GM23338 (cell line): ENCODE data around the gene HES4. TPM values are rescaled to one million over a fixed set of nuclear protein-coding genes. Genes with fewer than 3 reads are reported as not detected.

Experiments
- ATAC-seq: fragments of 200-7000 bp; cut with Tn5 transposase; 3 replicates; pipeline ENCODE4 v1.9.1; 2020
- DNase-seq: peaks from one replicate; pipeline ENCODE4 v3.0.0-alpha.2; 2015; ENCODE audit warnings: low spot score
- H2AFZ ChIP-seq: fragments of 200-600 bp; sonication (generic); 2 replicates; pipeline ENCODE4 v1.8.0; 2016; ENCODE audit warnings: antibody characterized with exemption, mild to moderate bottlenecking, moderate library complexity
- H3F3A ChIP-seq: fragments of 200-600 bp; sonication (generic); replicated peaks from 2 replicates; pipeline ENCODE4 v1.8.0; 2017; ENCODE audit warnings: antibody characterized with exemption, mixed run types, low read depth
- H3K27ac ChIP-seq: fragments of 200-600 bp; sonication (generic); 2 replicates; pipeline ENCODE4 v1.6.1; 2016; ENCODE audit warnings: low read depth
- H3K27me3 ChIP-seq: fragments of 200-600 bp; sonication (generic); 2 replicates; pipeline ENCODE4 v1.8.0; 2016; ENCODE audit warnings: mild to moderate bottlenecking, mixed run types, moderate library complexity; ENCODE audit not compliant: insufficient read depth
- H3K36me3 ChIP-seq: fragments of 200-600 bp; sonication (generic); 2 replicates; pipeline ENCODE4 v1.8.0; 2016; ENCODE audit warnings: mild to moderate bottlenecking; ENCODE audit not compliant: insufficient read depth
- H3K4me1 ChIP-seq: fragments of 200-600 bp; sonication (generic); 2 replicates; pipeline ENCODE4 v1.8.0; 2016; ENCODE audit warnings: mild to moderate bottlenecking, moderate library complexity; ENCODE audit not compliant: insufficient read depth
- H3K4me2 ChIP-seq: fragments of 200-600 bp; sonication (generic); 2 replicates; pipeline ENCODE4 v1.7.1; 2017; ENCODE audit warnings: mixed run types
- H3K4me3 ChIP-seq: fragments of 200-600 bp; sonication (generic); 2 replicates; pipeline ENCODE4 v1.6.1; 2016; ENCODE audit warnings: mixed run types
- H3K79me2 ChIP-seq: fragments of 200-600 bp; sonication (generic); replicated peaks from 2 replicates; pipeline ENCODE4 v1.8.0; 2017; ENCODE audit warnings: mild to moderate bottlenecking; ENCODE audit not compliant: insufficient read depth
- H3K9me2 ChIP-seq: fragments of 200-600 bp; sonication (generic); 2 replicates; pipeline ENCODE4 v1.8.0; 2017; ENCODE audit not compliant: insufficient read depth
- H4K20me1 ChIP-seq: fragments of 200-600 bp; sonication (generic); replicated peaks from 2 replicates; pipeline ENCODE4 v1.8.0; 2017; ENCODE audit warnings: mild to moderate bottlenecking; ENCODE audit not compliant: insufficient read depth
- H3K27ac Mint-ChIP-seq: 2 replicates; pipeline ENCODE4 v1.8.0; 2020; ENCODE audit warnings: inconsistent platforms, mild to moderate bottlenecking, moderate library complexity, mixed read lengths
- H3K27me3 Mint-ChIP-seq: 3 replicates; pipeline ENCODE4 v1.8.0; 2022; ENCODE audit warnings: low read depth, mild to moderate bottlenecking, moderate library complexity, mixed read lengths, inconsistent platforms; ENCODE audit not compliant: insufficient read depth, poor library complexity
- H3K36me3 Mint-ChIP-seq: 3 replicates; pipeline ENCODE4 v1.8.0; 2021; ENCODE audit warnings: low read depth, mild to moderate bottlenecking, inconsistent platforms, moderate library complexity, mixed read lengths
- H3K4me1 Mint-ChIP-seq: 3 replicates; pipeline ENCODE4 v1.8.0; 2020; ENCODE audit warnings: mild to moderate bottlenecking, inconsistent platforms, mixed read lengths
- H3K4me3 Mint-ChIP-seq: 3 replicates; pipeline ENCODE4 v1.8.0; 2021; ENCODE audit warnings: moderate library complexity, mild to moderate bottlenecking, inconsistent platforms, mixed read lengths
- H3K9me3 Mint-ChIP-seq: 3 replicates; pipeline ENCODE4 v1.8.0; 2020; ENCODE audit warnings: moderate library complexity, mild to moderate bottlenecking, inconsistent platforms, mixed read lengths
- CTCF ChIP-seq, 2 experiments: fragments of 200-600 bp in 1 of 2; sonication (generic) in 1 of 2; conservative IDR thresholded peaks; 2 replicates each; pipeline versions ENCODE4 v1.5.1 to v1.6.1; 2016 to 2017; ENCODE audit warnings: antibody characterized with exemption in 2 of 2, low read depth in 2 of 2, mild to moderate bottlenecking in 2 of 2, moderate library complexity in 1 of 2
- EZH2 ChIP-seq: fragments of 200-600 bp; sonication (generic); IDR thresholded peaks from one replicate; pipeline ENCODE4 v1.8.0; 2017; ENCODE audit warnings: antibody characterized with exemption, mild to moderate bottlenecking, low read depth; ENCODE audit not compliant: unreplicated experiment
- NANOG ChIP-seq: IDR thresholded peaks from 2 replicates; pipeline ENCODE4 v1.6.1; 2016; ENCODE audit warnings: antibody characterized with exemption, borderline replicate concordance
- POLR2AphosphoS5 ChIP-seq: IDR thresholded peaks from 2 replicates; pipeline ENCODE4 v1.6.1; 2016; ENCODE audit warnings: antibody characterized with exemption, low read depth
- REST ChIP-seq: IDR thresholded peaks from one replicate; pipeline ENCODE4 v1.6.1; 2018; ENCODE audit warnings: antibody characterized with exemption; ENCODE audit not compliant: unreplicated experiment
- ZNF331 ChIP-seq: fragments of 250-450 bp; sonication (Bioruptor Pico); IDR thresholded peaks from 2 replicates; pipeline ENCODE4 v1.5.0; 2020; ENCODE audit warnings: low read depth, mild to moderate bottlenecking, moderate library complexity
- polyA plus RNA-seq: library from polyadenylated mRNA; unstranded; fragments of >200 nt; fragmentation: Nextera tagmentation; extraction: Ambion mirVana; gene quantifications from 2 replicates; pipeline ENCODE4 v1.2.1, GENCODE V29; 2016
- total RNA-seq: library from RNA; depleted of rRNA; stranded (reverse); fragments of >200 nt; shearing (Covaris generic); gene quantifications from 2 replicates; pipeline ENCODE4 v1.2.3, GENCODE V29; 2014

Gene HES4
- total and polyA plus RNA-seq, 2 experiments from 2014 or later, result 2.3 to 6.7 TPM

GRCh38 chr1:960363-961131 is 39.4 kb downstream of the HES4 start, which contains the start of gene KLHL17:
KLHL17 (plus strand) TSS chr1:960584; CDS start chr1:960694, 110 bp downstream.
- Histone ChIP-seq H3K79me2 (peaks cover 18% of the 10 kb centered on the region), H3K4me3 (peak within 1 kb of the TSS; percentile 97), H3K9me2 (no peaks in the 10 kb centered on the region), H3K4me2 (peak within 1 kb of the TSS; percentile 75), H4K20me1 (peaks cover 4% of the 10 kb centered on the region; the same call in 1 of the 2 replicates), H3F3A (no peaks in the 10 kb centered on the region), H3K36me3 (no peaks in the 10 kb centered on the region; the same call in 1 of the 2 replicates), H3K27me3 (peaks cover 11% of the 10 kb centered on the region), H3K27ac (no peak within 1 kb of the TSS), H3K4me1 (no peaks in the 10 kb centered on the region; the same call in 1 of the 2 replicates), H2AFZ (no peak within 1 kb of the TSS; the same call in 1 of the 2 replicates)
- Mint-ChIP-seq H3K27ac (no peak within 1 kb of the TSS), H3K4me1 (peaks cover 8% of the 10 kb centered on the region), H3K4me3 (peak within 1 kb of the TSS; percentile 93), H3K36me3 (peaks cover 22% of the 10 kb centered on the region), H3K9me3 (no peaks in the 10 kb centered on the region), H3K27me3 (peaks cover 30% of the 10 kb centered on the region)
- DNase-seq (peak; percentile 89), ATAC-seq (peak; percentile 73)
- TF ChIP-seq NANOG (no peak), POLR2AphosphoS5 (peak; percentile 38; the same call in 1 of the 2 replicates), ZNF331 (CRISPR knock-in tag) (no peak)

GRCh38 chr1:959731-960362 is 40.0 kb downstream of the HES4 start:
- no peak overlapping the region for H3K27ac ChIP-seq
- peak overlapping the region; percentile 75 for H3K4me2 ChIP-seq
- H3K4me1 ChIP-seq, result no peaks in the 10 kb centered on the region; the same call in 1 of the 2 replicates
- no peaks in the 10 kb centered on the region; the same call in 2 of the 3 replicates for H3K9me3 Mint-ChIP-seq
- H3K4me3 Mint-ChIP-seq, result peak overlapping the region; percentile 93
- peaks cover 11% of the 10 kb centered on the region for H3K27me3 ChIP-seq
- H3K9me2 ChIP-seq, result no peaks in the 10 kb centered on the region
- peak overlapping the region; percentile 97 for H3K4me3 ChIP-seq
- peaks cover 4% of the 10 kb centered on the region; the same call in 1 of the 2 replicates for H4K20me1 ChIP-seq
- no peak overlapping the region for H3K27ac Mint-ChIP-seq
- DNase-seq, result no peak
- peaks cover 18% of the 10 kb centered on the region for H3K79me2 ChIP-seq
- H3F3A ChIP-seq, result no peaks in the 10 kb centered on the region
- H3K27me3 Mint-ChIP-seq, result peaks cover 28% of the 10 kb centered on the region
- H3K36me3 Mint-ChIP-seq, result peaks cover 27% of the 10 kb centered on the region
- peaks cover 8% of the 10 kb centered on the region for H3K4me1 Mint-ChIP-seq
- H3K36me3 ChIP-seq, result peaks cover 7% of the 10 kb centered on the region; the same call in 1 of the 2 replicates
- no peak overlapping the region; the same call in 1 of the 2 replicates for H2AFZ ChIP-seq
- ATAC-seq, result peak; percentile 31
- TF ChIP-seq REST (no peak), POLR2AphosphoS5 (no peak), EZH2 (no peak), CTCF (conservative IDR thresholded peaks at IDR 0.05; ENCODE audit: low read depth in 2 of 2) (no peak), NANOG (no peak)
